ENCODE data around the gene OR5AS1. TPM values are rescaled to one million over a fixed set of nuclear protein-coding genes. Genes with fewer than 3 reads are reported as not detected.
"Not testable (repeated sequence)": the region's sequence is repeated elsewhere in the genome, so short reads cannot be mapped to it uniquely, and the experiment has no call there.

OR5AS1 gene
- total RNA-seq (2012; rRNA removed): not detected in 2 replicates

DNA sequence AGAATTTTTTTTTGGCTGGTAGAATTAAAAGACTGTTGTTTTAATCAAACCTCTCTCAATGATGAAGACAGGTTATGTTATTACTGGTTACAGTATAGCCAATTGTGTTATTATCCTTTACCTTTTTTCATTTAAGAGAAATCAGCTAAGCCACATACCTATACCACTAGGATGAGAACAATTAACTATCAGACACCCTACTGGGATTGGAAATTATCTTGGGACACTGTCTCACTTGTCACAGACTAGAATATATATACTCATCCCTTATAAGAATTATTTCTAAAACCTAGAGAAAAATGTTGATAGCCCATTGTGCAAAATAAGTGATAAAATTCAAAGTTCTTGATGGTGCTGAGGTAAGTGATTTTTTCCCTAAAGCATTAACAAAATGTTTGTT lies at the start of gene OR5AS1:
TSS of gene OR5AS1 (plus strand) at position 301 of the 400 bp plus-strand sequence. CDS start 2,765 bp downstream, outside the sequence.
- peaks cover 3% of the 10 kb centered on the region for H3K9me3 ChIP-seq (replicated peaks; ENCODE audit: low read length)
- H3K4me1 ChIP-seq (ENCODE audit: control insufficient read depth, insufficient read depth, low read length): no peaks in the 10 kb centered on the region
- H3K27me3 ChIP-seq (ENCODE audit: control insufficient read depth, insufficient read depth, low read length): no peaks in the 10 kb centered on the region
- no peak within 1 kb of the TSS for H3K9ac ChIP-seq (ENCODE audit: low read depth, low read length)
- no peaks in the 10 kb centered on the region for H3K36me3 ChIP-seq (ENCODE audit: insufficient read depth, low read length)
- H3K4me3 ChIP-seq (ENCODE audit: low read length): no peak within 1 kb of the TSS
- H3K4me2 ChIP-seq (ENCODE audit: low read length): no peak within 1 kb of the TSS

DNA sequence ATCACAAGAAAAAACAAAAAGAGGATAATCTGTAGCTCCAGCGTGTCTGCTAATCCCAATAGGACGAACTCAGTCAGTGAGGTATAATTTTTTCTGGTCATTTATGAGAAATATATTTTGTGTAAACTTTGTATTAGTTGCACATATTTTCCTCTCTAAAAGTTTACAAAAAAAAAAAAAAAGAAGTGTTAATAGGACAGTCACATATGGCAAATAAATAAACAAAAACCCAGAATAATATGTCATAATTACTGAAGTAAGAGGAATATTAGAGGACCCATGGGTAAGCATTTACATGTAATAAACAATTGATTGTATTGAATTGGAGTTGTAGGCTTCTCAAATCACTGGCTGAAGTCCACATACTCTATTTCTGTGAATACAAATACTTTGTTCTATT lies 32.9 kb upstream of the OR5AS1 start, which contains the start of gene OR5F1:
TSS of gene OR5F1 (minus strand) at position 101 of the 400 bp plus-strand sequence. CDS start at position 101, 0 bp downstream.
- Histone ChIP-seq H3K4me1 (ENCODE audit: control insufficient read depth, insufficient read depth, low read length) (no peaks in the 10 kb centered on the region), H3K4me2 (ENCODE audit: low read length) (no peak within 1 kb of the TSS), H3K36me3 (ENCODE audit: insufficient read depth, low read length) (no peaks in the 10 kb centered on the region), H3K9ac (ENCODE audit: low read depth, low read length) (no peak within 1 kb of the TSS), H3K27me3 (ENCODE audit: control insufficient read depth, insufficient read depth, low read length) (no peaks in the 10 kb centered on the region), H3K9me3 (replicated peaks; ENCODE audit: low read length) (no peaks in the 10 kb centered on the region), H3K4me3 (ENCODE audit: low read length) (no peak within 1 kb of the TSS)

DNA sequence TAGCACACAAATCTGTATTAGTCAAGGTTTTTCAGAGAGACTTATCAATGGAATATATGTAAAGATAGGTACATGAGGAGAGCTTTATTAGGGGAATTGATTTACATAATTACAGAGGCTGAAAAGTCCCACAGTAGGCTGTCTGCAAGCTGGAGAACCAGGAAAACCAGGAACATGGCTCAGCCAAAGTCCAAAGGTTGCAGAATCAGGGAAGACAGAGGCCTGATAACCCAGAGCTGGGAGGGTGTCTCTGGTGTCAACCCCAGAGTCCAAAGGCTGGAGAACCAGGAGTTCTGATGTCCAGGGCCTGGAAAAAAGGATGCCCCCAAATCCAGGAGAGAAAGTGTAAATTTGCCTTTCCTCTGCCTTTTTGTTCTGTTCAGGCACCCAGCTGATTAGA lies 16.7 kb upstream of the OR5AS1 start:
- Histone ChIP-seq H3K4me1 (ENCODE audit: control insufficient read depth, insufficient read depth, low read length) (no peaks in the 10 kb centered on the region), H3K9ac (ENCODE audit: low read depth, low read length) (no peak overlapping the region), H3K9me3 (replicated peaks; ENCODE audit: low read length) (peaks cover 5% of the 10 kb centered on the region), H3K4me3 (ENCODE audit: low read length) (no peak overlapping the region), H3K4me2 (ENCODE audit: low read length) (no peak overlapping the region), H3K36me3 (ENCODE audit: insufficient read depth, low read length) (no peaks in the 10 kb centered on the region), H3K27me3 (ENCODE audit: control insufficient read depth, insufficient read depth, low read length) (no peaks in the 10 kb centered on the region)

GRCh38 chr11:56013805-56014204 lies 13.6 kb upstream of the OR5AS1 start:
- no peak overlapping the region for H3K4me2 ChIP-seq (ENCODE audit: low read length)
- no peaks in the 10 kb centered on the region for H3K36me3 ChIP-seq (ENCODE audit: insufficient read depth, low read length)
- no peaks in the 10 kb centered on the region for H3K27me3 ChIP-seq (ENCODE audit: control insufficient read depth, insufficient read depth, low read length)
- peaks cover 5% of the 10 kb centered on the region for H3K9me3 ChIP-seq (replicated peaks; ENCODE audit: low read length)
- no peak overlapping the region for H3K4me3 ChIP-seq (ENCODE audit: low read length)
- H3K4me1 ChIP-seq (ENCODE audit: control insufficient read depth, insufficient read depth, low read length): no peaks in the 10 kb centered on the region
- H3K9ac ChIP-seq (ENCODE audit: low read depth, low read length): no peak overlapping the region

DNA sequence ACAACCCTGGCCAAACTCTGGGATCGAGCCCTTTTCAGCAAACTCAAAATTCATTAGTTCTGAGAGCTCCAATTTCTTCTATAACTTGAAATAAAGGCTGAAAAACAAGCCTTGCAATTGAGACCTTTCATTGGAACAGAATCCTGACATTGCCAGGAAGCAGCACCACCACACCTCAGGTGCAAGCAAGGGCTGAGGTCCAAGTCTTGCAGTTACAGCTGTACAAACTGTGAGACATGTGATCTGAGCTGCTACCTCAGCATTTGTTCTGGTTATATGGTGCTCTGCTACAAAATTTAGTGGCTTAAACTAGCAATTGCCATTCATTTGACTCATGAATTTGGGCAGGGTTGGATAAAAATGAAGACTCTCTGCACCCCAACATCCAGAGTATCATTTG lies 18.1 kb downstream of the OR5AS1 start:
- H3K27me3 ChIP-seq (ENCODE audit: control insufficient read depth, insufficient read depth, low read length): no peaks in the 10 kb centered on the region

DNA sequence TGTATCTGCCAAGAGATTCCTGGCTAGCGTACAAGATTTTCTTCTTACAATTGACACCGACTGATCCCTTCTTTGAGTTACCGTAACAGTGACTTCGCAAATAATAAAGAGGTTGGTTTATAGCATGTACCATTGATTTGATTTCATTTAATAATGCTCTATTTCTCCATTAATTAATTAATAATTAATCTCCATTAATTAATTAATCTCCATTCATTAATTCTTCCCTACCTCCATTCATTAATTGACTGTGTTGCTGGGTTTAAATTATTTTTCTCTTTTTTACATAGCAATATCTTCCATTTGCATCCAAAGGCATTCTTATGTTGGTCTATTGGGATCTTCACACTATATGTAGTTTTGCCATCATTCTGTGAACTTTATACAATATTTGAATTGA lies 21.0 kb downstream of the OR5AS1 start:
- no peaks in the 10 kb centered on the region for H3K36me3 ChIP-seq (ENCODE audit: insufficient read depth, low read length)
- no peaks in the 10 kb centered on the region for H3K9me3 ChIP-seq (replicated peaks; ENCODE audit: low read length)

More for the DNA sequence above, 18.1 kb downstream of the OR5AS1 start:
- H3K4me3 ChIP-seq (ENCODE audit: low read length): no peak overlapping the region
- no peaks in the 10 kb centered on the region for H3K4me1 ChIP-seq (ENCODE audit: control insufficient read depth, insufficient read depth, low read length)
- H3K9ac ChIP-seq (ENCODE audit: low read depth, low read length): no peak overlapping the region
- H3K9me3 ChIP-seq (replicated peaks; ENCODE audit: low read length): peaks cover 5% of the 10 kb centered on the region
- H3K4me2 ChIP-seq (ENCODE audit: low read length): no peak overlapping the region
- H3K36me3 ChIP-seq (ENCODE audit: insufficient read depth, low read length): no peaks in the 10 kb centered on the region

GRCh38 chr11:56049487-56049886 lies 22.0 kb downstream of the OR5AS1 start:
- no peak overlapping the region for H3K4me2 ChIP-seq (ENCODE audit: low read length)
- no peaks in the 10 kb centered on the region for H3K9me3 ChIP-seq (replicated peaks; ENCODE audit: low read length)
- no peaks in the 10 kb centered on the region for H3K36me3 ChIP-seq (ENCODE audit: insufficient read depth, low read length)
- H3K4me1 ChIP-seq (ENCODE audit: control insufficient read depth, insufficient read depth, low read length): no peaks in the 10 kb centered on the region
- H3K4me3 ChIP-seq (ENCODE audit: low read length): no peak overlapping the region
- H3K9ac ChIP-seq (ENCODE audit: low read depth, low read length): no peak overlapping the region
- H3K27me3 ChIP-seq (ENCODE audit: control insufficient read depth, insufficient read depth, low read length): no peaks in the 10 kb centered on the region

More for the DNA sequence above, 21.0 kb downstream of the OR5AS1 start:
- no peaks in the 10 kb centered on the region for H3K4me1 ChIP-seq (ENCODE audit: control insufficient read depth, insufficient read depth, low read length)
- H3K9ac ChIP-seq (ENCODE audit: low read depth, low read length): no peak overlapping the region
- H3K27me3 ChIP-seq (ENCODE audit: control insufficient read depth, insufficient read depth, low read length): no peaks in the 10 kb centered on the region
- no peak overlapping the region for H3K4me3 ChIP-seq (ENCODE audit: low read length)
- H3K4me2 ChIP-seq (ENCODE audit: low read length): no peak overlapping the region

- H3K4me3 ChIP-seq (ENCODE audit: low read length); H3K9me3 ChIP-seq (replicated peaks; ENCODE audit: low read length); H3K9ac ChIP-seq (ENCODE audit: low read depth, low read length); H3K4me1 ChIP-seq (ENCODE audit: control insufficient read depth, insufficient read depth, low read length); H3K4me2 ChIP-seq (ENCODE audit: low read length); H3K27me3 ChIP-seq (ENCODE audit: control insufficient read depth, insufficient read depth, low read length); H3K36me3 ChIP-seq (ENCODE audit: insufficient read depth, low read length): not testable (repeated sequence)
These were observed 28.9 kb downstream of the OR5AS1 start for GRCh38 chr11:56056366-56056765.

- H3K4me3 ChIP-seq (ENCODE audit: low read length); H3K4me2 ChIP-seq (ENCODE audit: low read length); H3K4me1 ChIP-seq (ENCODE audit: control insufficient read depth, insufficient read depth, low read length); H3K9ac ChIP-seq (ENCODE audit: low read depth, low read length); H3K36me3 ChIP-seq (ENCODE audit: insufficient read depth, low read length); H3K9me3 ChIP-seq (replicated peaks; ENCODE audit: low read length); H3K27me3 ChIP-seq (ENCODE audit: control insufficient read depth, insufficient read depth, low read length): not testable (repeated sequence)
These were observed 30.3 kb downstream of the OR5AS1 start for GRCh38 chr11:56057661-56058237.

- H3K36me3 ChIP-seq (ENCODE audit: insufficient read depth, low read length); H3K4me1 ChIP-seq (ENCODE audit: control insufficient read depth, insufficient read depth, low read length); H3K9me3 ChIP-seq (replicated peaks; ENCODE audit: low read length); H3K9ac ChIP-seq (ENCODE audit: low read depth, low read length); H3K4me2 ChIP-seq (ENCODE audit: low read length); H3K4me3 ChIP-seq (ENCODE audit: low read length); H3K27me3 ChIP-seq (ENCODE audit: control insufficient read depth, insufficient read depth, low read length): not testable (repeated sequence)
These were observed 30.9 kb downstream of the OR5AS1 start for GRCh38 chr11:56058260-56058780.

GRCh38 chr11:56066980-56067379 lies 39.5 kb downstream of the OR5AS1 start:
- Histone ChIP-seq H3K27me3 (ENCODE audit: control insufficient read depth, insufficient read depth, low read length) (no peaks in the 10 kb centered on the region), H3K9ac (ENCODE audit: low read depth, low read length) (no peak overlapping the region), H3K4me2 (ENCODE audit: low read length) (no peak overlapping the region), H3K4me1 (ENCODE audit: control insufficient read depth, insufficient read depth, low read length) (no peaks in the 10 kb centered on the region), H3K36me3 (ENCODE audit: insufficient read depth, low read length) (no peaks in the 10 kb centered on the region), H3K9me3 (replicated peaks; ENCODE audit: low read length) (no peaks in the 10 kb centered on the region), H3K4me3 (ENCODE audit: low read length) (no peak overlapping the region)

Measured in skeletal muscle satellite cell (primary cell).